GM18502 (cell line): Measurements from ENCODE around the gene MYL11.
"Not testable (repeated sequence)": the region's sequence is repeated elsewhere in the genome, so short reads cannot be mapped to it uniquely, and the experiment has no call there.

ENCODE experiments used
- ATAC-seq: cut with Tn5 transposase; IDR thresholded peaks from one replicate; pipeline ENCODE4 v1.9.1; 2021; ENCODE audit warnings: mild to moderate bottlenecking; ENCODE audit not compliant: unreplicated experiment, poor library complexity

Gene MYL11

DNA sequence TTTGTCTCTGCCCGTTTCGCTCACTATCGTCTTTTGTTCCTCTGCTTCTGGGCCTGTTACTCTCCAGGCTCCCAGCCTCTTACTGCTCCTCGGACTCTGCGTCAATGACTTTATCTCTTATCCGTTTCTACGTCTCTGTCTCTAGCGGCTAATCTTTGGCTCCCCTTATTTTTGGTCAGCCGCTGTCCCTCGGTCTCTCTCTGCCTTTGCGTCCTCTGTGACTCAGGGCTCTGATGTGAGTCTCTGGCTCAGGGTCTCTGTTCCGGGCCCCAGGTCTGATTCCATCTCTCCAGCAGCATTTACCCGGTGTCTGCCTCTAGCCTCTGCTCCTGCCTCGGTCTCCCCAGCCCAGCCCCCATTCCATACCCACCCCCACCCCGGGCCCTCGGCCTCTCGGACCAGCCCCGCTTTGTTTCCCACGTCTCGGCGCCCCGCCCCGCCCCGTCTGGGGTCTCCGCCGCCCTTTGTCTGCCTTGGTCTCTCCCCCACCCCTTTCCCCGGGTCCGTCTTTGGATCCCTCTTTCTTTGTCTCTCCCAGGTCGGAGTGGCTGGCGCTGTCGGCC lies 20.1 kb downstream of the MYL11 start:
- ATAC-seq: no peak

DNA sequence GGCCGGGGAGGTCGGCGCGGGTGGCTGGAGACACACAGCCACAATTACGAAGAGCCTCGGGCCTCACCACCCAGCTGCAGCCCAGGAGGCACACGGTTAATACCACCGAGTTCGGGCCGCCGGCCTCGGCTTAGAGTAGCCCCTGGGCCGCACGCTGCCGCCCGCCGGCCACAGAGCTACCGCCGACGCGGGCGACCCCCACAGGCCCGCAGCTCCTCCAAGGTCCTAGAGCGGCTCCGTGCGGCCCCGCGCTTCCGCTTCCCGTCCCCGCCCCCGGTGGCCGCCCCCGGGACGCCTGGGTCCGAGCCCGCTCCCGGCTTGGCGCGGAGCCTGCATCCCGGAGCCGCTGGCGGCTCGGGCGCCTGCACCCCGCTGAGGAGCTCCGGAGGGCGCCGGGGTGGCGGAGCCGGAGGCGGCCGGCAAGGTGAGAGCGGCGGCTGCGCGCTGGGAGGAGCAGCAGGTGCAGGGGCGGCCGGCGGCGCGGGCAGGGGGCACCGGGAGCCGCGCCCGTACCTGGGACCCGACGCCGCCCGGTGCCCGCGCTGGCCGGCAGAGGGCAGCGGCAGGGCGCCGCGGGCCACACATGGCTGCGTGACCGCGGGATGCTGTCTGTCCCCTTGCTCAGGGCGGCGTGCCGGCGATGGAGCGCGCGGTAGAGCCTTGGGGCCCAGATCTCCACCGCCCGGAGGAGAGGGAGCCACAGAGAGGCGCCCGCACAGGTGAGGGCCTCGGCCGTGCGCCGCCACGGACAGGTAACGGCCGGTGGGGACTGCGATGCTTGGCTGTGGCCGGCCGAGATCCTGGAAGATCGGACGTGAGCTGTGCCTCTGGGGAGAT lies 20.8 kb downstream of the MYL11 start, which contains the start of gene ZNF48:
ZNF48 (plus strand) TSS at position 266 of the 837 bp plus-strand sequence; CDS start at position 641, 375 bp downstream.
- peak; percentile 69 for ATAC-seq

DNA sequence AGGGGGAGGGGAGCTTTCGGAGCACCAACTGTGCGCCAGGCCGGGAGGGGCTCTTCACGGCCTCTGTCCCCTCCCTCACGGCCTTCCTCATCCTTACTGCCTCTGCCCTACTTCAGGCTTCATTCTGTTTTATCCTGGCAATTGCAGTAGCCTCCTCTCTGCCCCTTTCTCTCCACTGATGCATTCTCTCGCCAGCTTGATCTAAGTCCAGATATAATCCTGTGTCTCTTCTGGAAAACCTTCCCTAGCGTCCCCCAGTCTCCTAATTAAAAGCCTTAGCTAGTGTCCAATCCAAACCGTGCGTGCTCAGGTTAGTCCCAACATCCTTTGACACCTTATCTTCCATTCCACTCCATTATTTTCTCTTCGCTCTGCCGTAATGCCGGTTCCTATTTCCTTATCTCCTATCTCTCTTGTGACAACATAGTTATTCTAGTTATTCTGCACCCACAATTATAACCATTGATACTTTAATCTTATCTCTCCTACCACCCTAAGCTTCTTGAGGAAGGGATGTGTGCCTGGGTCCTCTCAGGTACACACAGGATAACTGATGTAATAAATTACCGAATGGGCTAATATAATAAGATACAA lies 21.5 kb downstream of the MYL11 start:
- ATAC-seq: no peak

DNA sequence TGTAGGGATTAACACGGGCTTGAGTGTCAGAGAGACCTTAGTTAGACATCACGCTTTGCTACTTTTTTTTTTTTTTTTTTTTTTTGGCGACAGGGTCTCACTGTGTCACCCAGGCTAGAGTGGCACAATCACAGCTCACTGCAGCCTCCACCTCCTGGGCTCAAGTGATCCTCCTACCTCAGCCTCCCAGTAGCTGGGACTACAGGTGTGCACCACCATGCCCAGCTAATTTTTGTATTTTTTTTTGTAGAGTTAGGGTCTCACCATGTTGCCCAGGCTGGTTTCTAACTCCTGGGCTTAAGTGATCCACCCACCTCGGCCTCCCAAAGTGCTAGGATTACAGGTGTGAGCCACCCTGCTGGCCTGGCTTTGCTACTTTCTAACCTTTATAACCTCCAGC lies 22.0 kb downstream of the MYL11 start:
- not testable (repeated sequence) for ATAC-seq

DNA sequence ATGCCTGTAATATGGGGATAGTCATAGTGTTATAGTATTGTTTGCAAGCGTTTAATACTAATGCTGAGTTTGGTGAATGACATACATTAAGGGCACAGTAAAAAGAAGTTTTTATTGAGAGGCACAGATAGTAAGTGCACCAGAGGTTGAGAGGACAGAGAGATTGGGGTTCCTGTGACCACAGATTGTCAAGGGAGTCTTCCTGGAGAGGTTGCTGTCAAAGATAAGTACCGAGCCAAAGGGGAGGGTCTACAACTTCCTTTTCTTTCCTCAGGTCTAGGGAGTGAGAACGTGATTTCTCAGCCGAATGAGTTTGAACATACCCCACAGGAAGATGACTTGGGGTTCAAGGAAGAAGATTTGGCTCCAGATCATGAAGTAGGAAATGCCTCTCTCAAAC lies 22.5 kb downstream of the MYL11 start:
- no peak for ATAC-seq

DNA sequence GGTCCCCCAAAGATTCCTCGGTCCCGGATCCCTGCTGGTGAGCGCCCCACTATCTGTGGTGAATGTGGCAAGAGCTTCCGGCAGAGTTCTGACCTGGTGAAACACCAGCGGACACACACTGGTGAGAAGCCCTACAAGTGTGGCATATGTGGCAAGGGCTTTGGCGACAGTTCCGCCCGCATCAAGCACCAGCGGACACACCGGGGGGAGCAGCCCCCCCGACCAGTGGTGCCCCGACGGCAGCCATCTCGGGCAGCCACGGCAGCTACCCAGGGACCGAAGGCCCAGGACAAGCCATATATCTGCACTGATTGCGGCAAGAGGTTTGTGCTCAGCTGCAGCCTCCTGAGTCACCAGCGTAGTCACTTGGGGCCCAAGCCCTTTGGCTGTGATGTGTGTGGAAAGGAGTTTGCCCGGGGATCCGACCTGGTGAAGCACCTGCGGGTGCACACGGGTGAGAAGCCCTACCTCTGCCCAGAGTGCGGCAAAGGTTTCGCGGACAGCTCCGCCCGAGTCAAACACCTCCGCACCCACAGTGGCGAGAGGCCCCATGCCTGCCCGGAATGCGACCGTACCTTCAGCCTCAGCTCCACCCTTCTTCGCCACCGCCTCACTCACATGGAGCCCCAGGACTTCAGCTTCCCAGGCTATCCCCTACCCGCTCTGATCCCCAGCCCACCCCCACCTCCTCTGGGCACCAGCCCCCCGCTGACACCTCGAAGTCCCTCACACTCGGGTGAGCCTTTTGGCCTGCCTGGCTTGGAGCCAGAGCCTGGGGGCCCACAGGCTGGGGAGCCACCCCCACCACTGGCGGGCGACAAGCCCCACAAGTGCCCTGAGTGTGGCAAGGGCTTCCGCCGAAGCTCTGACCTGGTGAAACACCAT lies 23.4 kb downstream of the MYL11 start:
- ATAC-seq: no peak

DNA sequence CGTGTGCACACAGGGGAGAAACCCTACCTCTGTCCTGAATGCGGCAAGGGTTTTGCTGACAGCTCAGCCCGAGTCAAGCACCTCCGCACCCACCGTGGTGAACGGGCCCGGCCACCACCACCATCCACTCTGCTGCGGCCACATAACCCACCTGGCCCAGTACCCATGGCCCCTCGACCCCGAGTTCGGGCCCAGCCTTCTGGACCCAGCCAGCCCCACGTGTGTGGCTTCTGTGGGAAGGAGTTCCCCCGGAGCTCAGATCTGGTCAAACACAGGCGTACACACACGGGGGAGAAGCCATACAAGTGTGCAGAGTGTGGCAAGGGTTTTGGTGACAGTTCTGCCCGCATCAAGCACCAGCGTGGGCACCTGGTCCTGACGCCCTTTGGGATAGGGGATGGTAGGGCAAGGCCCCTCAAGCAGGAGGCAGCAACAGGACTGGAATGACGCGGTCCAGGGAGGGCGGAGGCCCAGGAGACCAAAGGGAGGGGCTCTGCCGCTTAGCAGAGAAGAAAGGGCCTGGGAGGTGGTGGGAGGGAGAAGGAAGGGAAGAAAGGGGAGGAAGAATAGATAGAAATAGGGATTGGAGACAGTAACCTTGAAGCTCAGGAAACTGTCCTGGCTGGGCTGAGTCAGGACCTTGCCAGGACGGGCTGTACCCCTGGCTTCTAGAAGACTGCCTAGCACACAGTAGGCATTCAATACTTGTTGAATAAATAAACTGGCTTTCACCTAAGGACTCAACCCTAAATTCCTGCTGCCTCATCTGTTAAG lies 24.2 kb downstream of the MYL11 start:
- ATAC-seq: no peak

DNA sequence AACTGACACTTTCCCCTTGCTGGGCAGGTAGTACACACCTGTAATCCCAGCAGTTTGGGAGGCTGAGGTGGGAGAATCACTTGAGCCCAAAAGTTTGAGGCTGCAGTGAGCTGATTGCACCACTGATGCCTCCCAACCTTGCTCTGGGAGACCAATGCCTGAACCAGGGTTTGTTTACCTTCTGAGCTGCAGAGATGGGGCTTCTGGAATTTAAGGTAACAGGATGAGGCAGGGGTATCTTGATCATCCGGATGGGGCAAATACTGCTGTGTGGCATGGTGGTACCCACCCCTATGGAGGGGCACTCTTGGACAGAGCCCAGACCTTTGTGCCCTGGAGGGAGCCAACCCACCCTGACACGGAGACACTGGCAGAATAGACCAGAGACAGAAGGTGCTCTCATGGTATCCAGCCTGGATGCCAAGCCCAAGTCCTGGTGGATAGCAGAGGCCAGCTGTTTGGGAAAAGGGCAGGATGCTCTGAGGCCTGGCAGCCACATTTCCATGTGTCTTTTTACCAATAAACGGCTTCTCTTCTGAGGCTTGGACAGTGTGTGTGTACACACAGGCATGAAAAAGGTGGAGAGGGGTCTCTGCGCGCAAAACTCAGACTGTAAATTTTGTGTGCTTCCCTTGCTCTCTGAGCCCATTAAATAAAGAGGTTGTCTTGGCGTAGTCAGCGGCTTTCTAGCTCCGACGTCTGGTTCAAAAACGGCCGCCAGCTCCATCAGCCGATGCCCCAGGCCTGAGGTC lies 25.0 kb downstream of the MYL11 start:
- no peak for ATAC-seq

DNA sequence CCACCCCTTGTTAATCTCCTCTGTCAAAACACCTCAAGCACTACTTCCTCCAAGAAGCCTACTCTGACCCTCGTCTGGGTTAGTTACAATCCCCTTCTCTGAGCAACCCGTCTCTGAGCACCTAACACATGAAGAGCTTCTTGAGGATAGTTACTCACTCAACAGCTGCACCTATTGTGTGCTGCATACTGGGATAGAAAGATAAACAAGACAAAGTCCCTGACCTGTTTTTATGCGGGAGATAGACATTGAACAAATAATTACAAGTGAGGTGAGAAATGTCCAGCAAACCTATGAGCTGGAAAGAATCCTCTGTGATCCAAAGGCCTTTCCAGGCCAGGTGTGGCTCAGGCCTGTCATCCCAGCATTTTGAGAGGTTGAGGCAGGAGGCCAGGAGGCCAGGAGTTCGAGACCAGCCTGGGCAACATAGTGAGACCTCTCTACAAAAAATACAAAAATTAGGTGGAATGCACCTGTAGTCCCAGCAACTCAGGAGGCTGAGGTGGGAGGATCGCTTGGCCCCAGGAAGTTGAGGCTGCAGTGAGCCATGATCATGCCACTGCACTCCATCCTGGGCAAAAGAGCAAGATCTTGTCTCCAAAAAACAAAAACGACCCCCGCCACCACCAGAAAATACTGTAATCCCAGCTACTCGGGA lies 27.3 kb downstream of the MYL11 start:
- no peak for ATAC-seq

DNA sequence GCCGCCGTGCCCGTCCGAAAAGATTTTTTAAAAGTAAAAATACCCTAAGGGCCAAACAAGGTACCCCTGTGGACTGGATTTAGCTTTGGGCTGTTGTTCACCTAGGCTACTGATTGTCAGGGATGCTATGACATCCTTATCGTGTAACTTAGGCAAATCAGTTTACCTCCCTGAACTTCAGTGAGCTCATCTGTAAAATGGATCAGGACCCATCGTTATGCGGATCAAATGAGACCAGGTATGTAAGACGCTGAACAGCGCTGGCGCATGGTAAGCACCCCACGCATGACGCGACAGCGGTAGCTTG lies 32.1 kb downstream of the MYL11 start:
- peak; percentile 25 for ATAC-seq

DNA sequence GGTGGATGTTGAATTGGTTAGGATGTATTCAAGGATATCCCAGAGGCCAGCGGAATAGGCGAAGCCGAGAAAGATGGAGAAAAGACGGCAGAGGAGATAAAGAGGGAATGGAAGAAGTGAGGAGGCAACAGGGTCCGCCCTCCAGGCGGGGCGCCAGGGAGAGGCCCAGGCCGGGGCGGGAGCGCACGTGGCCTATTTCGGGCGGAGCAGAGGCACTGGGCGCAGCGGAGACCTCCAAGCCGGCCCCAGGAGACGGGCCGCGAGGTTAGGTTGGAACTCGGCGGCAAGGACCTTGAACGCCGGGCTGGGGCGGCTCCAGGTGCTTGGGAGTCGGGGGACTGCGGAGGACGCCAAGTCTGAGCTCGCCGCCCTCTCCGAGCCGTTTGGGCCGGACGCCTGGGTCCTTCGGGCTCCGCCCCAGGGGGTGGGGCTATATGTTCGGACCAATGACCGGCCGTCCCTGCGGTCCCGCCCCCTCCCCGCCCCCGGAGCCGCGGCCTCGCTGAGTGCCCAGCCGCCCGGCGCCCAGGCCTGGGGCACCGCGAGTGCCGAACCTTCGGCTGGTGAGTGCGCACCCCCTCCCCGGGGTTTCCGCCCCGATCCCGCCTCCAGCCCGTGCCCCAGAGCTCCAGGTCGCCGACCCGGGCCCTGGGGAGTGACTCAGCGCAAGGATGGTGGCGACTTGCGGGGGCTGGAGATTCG lies 32.7 kb downstream of the MYL11 start, which contains the start of gene ZNF771:
ZNF771 (plus strand) TSS at position 505 of the 702 bp plus-strand sequence. CDS start 448 bp downstream, outside the sequence.
- peak; percentile 78 for ATAC-seq

DNA sequence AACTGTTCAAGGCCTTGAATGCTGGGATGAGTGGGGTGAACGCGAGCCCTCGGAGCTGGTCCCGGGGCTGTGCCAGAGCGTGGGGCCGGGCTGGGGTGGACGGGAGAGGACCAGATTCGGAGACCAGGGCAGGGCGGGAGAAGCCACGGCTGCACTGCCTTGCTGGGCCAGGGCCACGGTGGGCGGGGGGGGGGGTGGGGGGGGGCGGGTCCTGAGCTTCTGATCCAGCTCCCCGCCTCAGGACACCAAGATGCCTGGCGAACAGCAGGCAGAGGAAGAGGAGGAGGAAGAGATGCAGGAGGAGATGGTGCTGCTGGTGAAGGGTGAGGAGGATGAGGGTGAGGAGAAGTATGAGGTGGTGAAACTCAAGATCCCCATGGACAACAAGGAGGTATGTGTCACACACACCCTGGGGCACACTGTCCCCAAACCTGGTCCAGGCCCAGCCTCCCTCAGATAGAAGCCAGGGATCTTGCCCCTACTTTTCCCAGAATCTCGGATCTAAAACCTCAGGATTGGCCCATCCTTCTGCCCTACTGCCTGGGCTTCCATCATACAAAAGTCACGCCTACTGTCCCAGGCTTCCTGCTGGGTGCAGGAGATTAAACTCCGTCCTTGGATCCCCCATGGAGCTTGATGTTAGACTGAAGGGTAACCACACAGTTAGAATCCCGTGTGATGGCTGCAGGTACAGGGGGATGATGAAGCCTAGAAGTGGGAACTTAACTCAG lies 33.4 kb downstream of the MYL11 start:
- ATAC-seq: no peak

DNA sequence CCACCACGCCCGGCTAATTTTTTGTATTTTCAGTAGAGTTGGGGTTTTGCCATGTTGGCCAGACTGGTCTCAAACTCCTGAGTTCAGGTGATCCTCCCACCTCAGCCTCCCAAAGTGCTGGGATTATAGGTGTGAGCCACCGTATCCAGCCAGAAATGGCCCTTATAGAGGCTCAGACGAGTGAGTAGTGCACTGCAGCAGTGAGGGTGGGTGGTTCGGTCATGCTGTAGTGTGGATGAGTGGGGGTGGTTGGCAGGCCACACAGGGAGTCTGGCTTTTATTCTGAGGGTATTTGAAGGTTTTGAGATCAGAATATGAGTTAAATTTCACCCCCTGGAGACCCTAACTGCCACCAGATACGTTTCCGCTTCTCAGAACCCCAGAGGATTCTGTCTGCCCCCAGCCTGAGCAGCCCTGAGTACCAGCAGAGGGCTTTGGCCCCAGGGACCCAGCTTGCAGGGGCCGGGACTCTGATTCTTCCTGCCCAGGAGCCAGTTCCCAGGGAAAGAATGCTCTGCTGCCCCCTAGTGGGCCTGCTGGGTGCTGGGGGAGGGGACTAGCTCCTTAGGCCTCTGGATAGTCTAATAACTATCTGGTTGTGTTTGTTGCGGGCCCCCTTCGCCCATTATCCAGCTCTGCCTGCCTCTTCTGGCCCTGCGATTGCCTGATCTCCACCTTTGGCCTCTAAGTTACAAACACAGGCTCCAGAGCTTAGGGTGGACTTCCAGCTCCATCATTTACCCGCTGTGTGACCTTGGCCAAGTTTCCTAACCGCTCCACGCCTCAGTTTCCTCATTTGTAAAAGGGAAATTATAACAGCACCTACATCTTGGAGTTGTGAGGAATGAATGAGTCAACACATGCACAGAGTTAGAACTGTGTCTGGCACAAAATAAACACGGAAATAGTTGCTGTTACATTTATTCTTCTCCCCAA lies 34.8 kb downstream of the MYL11 start:
- ATAC-seq: peak; percentile 38

DNA sequence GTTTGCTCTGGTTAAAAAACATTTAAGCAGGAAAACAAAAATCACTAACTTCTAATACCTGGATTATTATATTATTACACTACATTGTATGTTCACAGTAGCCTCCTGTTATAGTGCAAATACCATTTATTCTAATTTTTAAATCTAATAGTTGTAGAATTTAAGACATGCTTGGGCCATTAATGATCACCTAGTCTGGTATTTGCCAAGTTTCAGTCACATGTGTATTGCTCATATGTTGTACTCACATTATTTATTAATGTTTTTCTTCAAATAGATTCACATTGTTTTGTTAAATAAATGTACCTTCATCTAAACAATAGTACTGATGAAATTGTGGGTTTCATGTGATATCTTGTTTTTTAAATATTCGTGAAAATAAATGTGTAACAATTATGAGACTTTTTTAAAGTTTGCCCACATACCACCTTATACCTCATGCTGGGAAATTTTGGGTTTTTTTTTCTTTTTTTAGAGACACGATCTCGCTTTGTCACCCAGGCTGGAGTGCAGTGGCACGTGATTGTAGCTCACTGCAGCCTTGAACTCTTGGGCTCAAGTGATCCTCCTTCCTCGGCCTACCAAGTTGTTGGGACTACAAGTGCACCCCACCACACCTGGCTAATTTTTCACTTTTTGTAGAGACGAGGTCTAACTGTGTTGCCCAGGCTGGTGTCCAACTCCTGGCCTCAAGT lies 38.7 kb downstream of the MYL11 start:
- ATAC-seq: no peak

DNA sequence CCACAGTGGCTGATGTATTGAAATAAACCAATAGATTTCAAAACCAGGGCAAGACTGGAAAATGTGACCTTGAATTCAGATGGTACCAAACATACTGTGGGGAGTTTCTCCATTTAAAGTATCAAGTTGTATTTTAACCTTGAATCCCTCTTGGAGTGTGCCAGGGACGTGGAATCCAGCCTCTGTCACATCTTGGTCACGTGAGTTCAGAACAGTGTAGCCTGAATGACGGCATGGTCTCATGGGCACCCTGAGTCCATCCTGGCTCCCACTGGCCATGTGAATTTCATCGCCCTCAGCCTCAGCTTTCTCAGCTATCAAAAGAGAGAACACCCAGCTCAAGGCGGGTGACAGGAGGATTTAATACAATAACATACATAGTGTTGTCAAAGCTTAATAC lies 39.6 kb downstream of the MYL11 start:
- ATAC-seq: no peak
